ENCODE measurements around the gene CEP152.
"Not testable (repeated sequence)": the region's sequence is repeated elsewhere in the genome, so short reads cannot be mapped to it uniquely, and the experiment has no call there.

Gene CEP152

DNA sequence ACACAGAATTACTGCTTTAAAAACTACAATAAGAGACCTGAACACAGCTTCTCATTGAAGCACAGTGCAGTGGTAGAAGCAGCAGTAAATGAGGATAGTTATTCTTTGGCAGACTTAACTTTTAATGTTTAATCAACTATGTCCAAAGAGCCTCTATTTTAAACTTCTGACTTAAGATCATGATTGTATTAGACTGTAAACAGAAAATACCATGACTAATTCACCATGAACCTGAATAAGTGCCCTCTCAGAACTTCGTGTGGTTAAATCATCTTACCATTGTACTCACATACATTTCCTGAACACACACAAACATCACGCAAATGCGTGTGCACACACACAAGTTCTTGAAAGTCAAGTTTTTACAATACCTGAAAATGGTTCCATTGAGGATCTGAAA lies 13.9 kb downstream of the CEP152 start:
- no peak for DNase-seq (ENCODE audit: low read depth)
- H3K4me3 ChIP-seq (ENCODE audit: low read depth, low read length) = no peak overlapping the region

DNA sequence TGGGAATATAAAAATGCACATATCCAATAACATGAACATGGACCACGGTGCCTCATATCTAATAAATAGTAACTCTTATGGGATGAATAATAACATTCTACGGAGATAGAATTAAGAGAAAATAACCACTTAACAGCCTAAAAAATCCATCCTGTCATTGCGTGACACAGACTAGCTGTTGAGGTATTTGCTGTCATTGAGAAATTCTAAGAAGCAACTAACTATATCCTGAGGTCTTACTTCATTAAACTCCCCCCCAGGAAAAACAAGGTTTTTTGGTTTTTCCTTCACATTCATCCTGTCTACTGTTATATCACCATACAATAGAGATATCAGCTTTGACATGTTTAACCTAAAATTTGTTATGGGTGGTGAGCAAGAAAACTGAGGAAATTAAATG lies 14.3 kb downstream of the CEP152 start:
- DNase-seq (ENCODE audit: low read depth) = no peak
- TF ChIP-seq, protein P1, sequence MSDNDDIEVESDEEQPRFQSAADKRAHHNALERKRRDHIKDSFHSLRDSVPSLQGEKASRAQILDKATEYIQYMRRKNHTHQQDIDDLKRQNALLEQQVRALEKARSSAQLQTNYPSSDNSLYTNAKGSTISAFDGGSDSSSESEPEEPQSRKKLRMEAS (IDR thresholded peaks at IDR 0.05; ENCODE audit: low read depth, low read length) = no peak
- TF ChIP-seq, protein P2, sequence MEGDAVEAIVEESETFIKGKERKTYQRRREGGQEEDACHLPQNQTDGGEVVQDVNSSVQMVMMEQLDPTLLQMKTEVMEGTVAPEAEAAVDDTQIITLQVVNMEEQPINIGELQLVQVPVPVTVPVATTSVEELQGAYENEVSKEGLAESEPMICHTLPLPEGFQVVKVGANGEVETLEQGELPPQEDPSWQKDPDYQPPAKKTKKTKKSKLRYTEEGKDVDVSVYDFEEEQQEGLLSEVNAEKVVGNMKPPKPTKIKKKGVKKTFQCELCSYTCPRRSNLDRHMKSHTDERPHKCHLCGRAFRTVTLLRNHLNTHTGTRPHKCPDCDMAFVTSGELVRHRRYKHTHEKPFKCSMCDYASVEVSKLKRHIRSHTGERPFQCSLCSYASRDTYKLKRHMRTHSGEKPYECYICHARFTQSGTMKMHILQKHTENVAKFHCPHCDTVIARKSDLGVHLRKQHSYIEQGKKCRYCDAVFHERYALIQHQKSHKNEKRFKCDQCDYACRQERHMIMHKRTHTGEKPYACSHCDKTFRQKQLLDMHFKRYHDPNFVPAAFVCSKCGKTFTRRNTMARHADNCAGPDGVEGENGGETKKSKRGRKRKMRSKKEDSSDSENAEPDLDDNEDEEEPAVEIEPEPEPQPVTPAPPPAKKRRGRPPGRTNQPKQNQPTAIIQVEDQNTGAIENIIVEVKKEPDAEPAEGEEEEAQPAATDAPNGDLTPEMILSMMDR (IDR thresholded peaks at IDR 0.05; ENCODE audit: low read depth, low read length) = no peak
- no peak for TF ChIP-seq POLR2A (IDR thresholded peaks at IDR 0.05; ENCODE audit: extremely low read depth, insufficient read length)
- no peak for TF ChIP-seq MYC (IDR thresholded peaks at IDR 0.05; ENCODE audit: low read depth, low read length)
- H3K4me3 ChIP-seq (ENCODE audit: low read depth, low read length) = no peak overlapping the region

More for the DNA sequence above, 13.9 kb downstream of the CEP152 start:
- TF ChIP-seq, protein P2 (IDR thresholded peaks at IDR 0.05; ENCODE audit: low read depth, low read length) = no peak
- TF ChIP-seq POLR2A (IDR thresholded peaks at IDR 0.05; ENCODE audit: extremely low read depth, insufficient read length) (no peak), MYC (IDR thresholded peaks at IDR 0.05; ENCODE audit: low read depth, low read length) (no peak)
- TF ChIP-seq, protein P1 (IDR thresholded peaks at IDR 0.05; ENCODE audit: low read depth, low read length) = no peak

DNA sequence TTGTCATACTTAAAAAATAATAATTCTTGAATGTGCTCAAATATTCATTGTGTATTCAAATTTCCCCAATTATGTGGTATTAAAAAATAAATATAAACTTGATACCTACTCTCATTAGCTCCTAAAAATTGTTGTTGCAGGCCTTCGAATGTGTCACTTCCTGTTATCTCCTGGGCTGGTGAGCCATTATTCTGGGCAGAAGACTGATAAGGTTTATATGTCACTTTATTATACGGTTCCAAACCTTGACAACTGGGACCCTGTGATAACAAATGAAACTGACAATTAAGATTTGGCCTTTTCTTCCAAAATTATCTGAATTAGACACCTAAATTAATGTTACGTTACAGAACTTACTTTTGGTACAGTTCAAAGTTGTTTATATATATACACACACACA lies 15.0 kb downstream of the CEP152 start:
- no peak overlapping the region for H3K4me3 ChIP-seq (ENCODE audit: low read depth, low read length)
- DNase-seq (ENCODE audit: low read depth) = no peak
- TF ChIP-seq MYC (IDR thresholded peaks at IDR 0.05; ENCODE audit: low read depth, low read length) = no peak
- no peak for TF ChIP-seq POLR2A (IDR thresholded peaks at IDR 0.05; ENCODE audit: extremely low read depth, insufficient read length)
- TF ChIP-seq, protein P1 (IDR thresholded peaks at IDR 0.05; ENCODE audit: low read depth, low read length) = no peak
- TF ChIP-seq, protein P2 (IDR thresholded peaks at IDR 0.05; ENCODE audit: low read depth, low read length) = no peak

DNA sequence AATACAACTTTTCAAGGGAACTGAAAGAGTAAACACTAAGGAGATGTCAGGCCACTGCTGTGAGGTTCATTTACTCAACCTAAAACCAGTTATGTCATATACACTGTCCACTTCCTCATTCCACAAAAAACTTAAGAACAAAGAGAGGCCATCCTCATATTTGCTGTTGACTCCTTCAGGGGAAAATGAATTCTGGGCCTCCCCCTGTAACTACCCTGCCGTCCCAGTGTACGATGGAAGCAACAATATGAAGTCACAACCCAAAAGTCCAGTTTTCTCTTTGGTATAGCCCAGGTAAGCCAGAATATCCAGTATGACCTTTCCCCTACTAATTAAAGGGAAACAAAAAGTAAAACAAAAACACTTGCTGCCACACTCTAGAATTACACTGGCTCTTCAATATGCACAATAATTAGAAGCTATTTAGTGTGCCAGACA lies 16.2 kb downstream of the CEP152 start:
- DNase-seq (ENCODE audit: low read depth) = peak; percentile 62
- H3K4me3 ChIP-seq (ENCODE audit: low read depth, low read length) = no peak overlapping the region
- TF ChIP-seq, protein P2 (IDR thresholded peaks at IDR 0.05; ENCODE audit: low read depth, low read length) = no peak
- TF ChIP-seq, protein P1 (IDR thresholded peaks at IDR 0.05; ENCODE audit: low read depth, low read length) = no peak
- TF ChIP-seq MYC (IDR thresholded peaks at IDR 0.05; ENCODE audit: low read depth, low read length) (no peak), POLR2A (IDR thresholded peaks at IDR 0.05; ENCODE audit: extremely low read depth, insufficient read length) (no peak)

DNA sequence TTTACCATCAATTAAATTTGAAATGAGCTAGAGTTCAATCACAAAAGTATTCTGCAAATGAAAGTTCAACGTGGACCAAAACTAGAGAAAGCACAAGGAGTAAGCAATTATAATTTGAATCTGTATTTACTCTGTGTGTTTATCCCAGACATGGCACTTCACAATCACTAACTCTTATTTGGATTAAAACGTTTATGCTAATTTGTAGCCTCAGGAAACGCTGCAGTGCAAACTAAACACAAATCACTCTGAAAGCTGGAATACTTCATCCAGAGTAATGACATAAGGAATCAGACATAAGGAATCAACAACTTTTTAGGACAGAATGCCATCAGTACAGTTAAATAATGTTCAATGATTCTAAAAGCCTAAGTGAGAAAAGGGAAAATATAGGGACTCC lies 18.5 kb downstream of the CEP152 start:
- TF ChIP-seq, protein P2 (IDR thresholded peaks at IDR 0.05; ENCODE audit: low read depth, low read length) = no peak
- TF ChIP-seq, protein P1 (IDR thresholded peaks at IDR 0.05; ENCODE audit: low read depth, low read length) = no peak
- TF ChIP-seq POLR2A (IDR thresholded peaks at IDR 0.05; ENCODE audit: extremely low read depth, insufficient read length) (no peak), MYC (IDR thresholded peaks at IDR 0.05; ENCODE audit: low read depth, low read length) (no peak)
- no peak for DNase-seq (ENCODE audit: low read depth)

DNA sequence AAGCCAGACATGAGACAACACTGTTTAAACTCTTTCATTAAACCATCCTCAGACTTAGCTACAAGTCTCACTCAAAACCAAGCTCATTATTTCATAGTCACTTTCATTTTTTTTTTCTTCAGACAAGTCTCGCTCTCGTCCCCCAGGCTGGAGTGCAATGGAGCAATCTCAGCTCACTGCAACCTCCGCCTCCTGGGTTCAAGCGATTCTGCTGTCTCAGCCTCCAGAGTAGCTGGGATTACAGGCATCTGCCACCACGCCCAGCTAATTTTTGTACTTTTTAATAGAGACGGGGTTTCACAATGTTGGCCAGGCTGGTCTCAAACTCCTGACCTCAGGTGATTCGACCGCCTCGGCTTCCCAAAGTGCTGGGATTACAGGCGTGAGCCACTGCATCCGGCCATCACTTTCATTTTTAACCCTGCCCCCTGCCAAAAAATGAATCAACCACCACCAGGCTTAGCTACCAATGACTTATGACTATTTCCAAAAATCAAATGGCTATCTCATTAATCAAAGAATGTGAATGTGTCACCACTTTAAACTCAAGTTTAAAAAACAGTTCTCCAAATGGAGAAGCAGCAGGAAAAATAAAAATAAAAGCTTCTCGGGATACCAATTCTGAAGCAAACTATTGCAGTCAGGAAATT lies 20.3 kb downstream of the CEP152 start:
- not testable (repeated sequence) for DNase-seq (ENCODE audit: low read depth); H3K4me3 ChIP-seq (ENCODE audit: low read depth, low read length)

More for the DNA sequence above, 18.5 kb downstream of the CEP152 start:
- H3K4me3 ChIP-seq (ENCODE audit: low read depth, low read length) = no peak overlapping the region
